ENCODE measurements around the gene HINT3. TPM values are rescaled to one million over a fixed set of nuclear protein-coding genes. Genes with fewer than 3 reads are reported as not detected.
"Not testable (repeated sequence)": the region's sequence is repeated elsewhere in the genome, so short reads cannot be mapped to it uniquely, and the experiment has no call there.

HINT3 gene
- total RNA-seq, 2 donors from 2014 or later: 29.5 to 40.9 TPM

DNA sequence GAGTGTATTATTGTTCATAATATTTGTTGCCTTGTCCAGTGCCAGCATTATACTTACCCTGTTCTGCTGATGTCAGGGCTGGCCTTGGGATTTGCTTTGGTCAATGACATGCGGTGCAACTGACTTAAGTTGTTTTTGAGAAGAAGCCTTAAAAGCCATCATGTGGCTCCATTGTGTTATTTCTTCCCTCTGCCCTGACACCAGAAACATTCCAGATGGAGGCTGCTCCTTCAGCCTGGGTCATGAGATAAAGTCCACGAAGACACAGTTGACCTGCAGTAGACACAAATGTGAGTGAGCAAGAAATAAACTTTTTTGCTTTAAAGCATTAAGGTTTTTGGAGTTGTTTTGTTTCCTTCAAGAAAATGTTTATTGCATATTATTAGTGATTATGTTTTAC, 7.5 kb upstream of the HINT3 start:
- H3K4me1 ChIP-seq (replicated peaks): no peaks in the 10 kb centered on the region
- no peak for DNase-seq (ENCODE audit: low spot score)
- no peak overlapping the region for H3K4me3 ChIP-seq
- WGBS: 90% methylated on average over 2 of the region's 2 CpGs
- H3K27me3 ChIP-seq (replicated peaks; ENCODE audit: insufficient read depth): peaks cover 1% of the 10 kb centered on the region
- TF ChIP-seq CTCF (IDR thresholded peaks at IDR 0.05) (no peak), POLR2AphosphoS5 (IDR thresholded peaks at IDR 0.05) (no peak)
- H3K27ac ChIP-seq: no peak overlapping the region
- H3K36me3 ChIP-seq: no peaks in the 10 kb centered on the region
- intact Hi-C loops (cut with DNase I): no loop called here
- no peaks in the 10 kb centered on the region for H3K9me3 ChIP-seq

GRCh38 chr6:125950293-125950692, 6.3 kb upstream of the HINT3 start:
- WGBS: 75% methylated on average over 6 of the region's 6 CpGs
- Histone ChIP-seq H3K27ac (no peak overlapping the region), H3K4me1 (replicated peaks) (no peaks in the 10 kb centered on the region), H3K27me3 (replicated peaks; ENCODE audit: insufficient read depth) (peaks cover 1% of the 10 kb centered on the region), H3K36me3 (no peaks in the 10 kb centered on the region), H3K9me3 (no peaks in the 10 kb centered on the region), H3K4me3 (no peak overlapping the region)
- intact Hi-C loops (cut with DNase I): loop anchor here (10.0 kb wide), 2 partner anchors 645 to 795 kb away; partner anchors contain the start of genes HDDC2 and TPD52L1
- TF ChIP-seq POLR2A (IDR thresholded peaks at IDR 0.05) (no peak), CTCF (IDR thresholded peaks at IDR 0.05) (no peak), POLR2AphosphoS5 (IDR thresholded peaks at IDR 0.05) (no peak)
- DNase-seq (ENCODE audit: low spot score): no peak

DNA sequence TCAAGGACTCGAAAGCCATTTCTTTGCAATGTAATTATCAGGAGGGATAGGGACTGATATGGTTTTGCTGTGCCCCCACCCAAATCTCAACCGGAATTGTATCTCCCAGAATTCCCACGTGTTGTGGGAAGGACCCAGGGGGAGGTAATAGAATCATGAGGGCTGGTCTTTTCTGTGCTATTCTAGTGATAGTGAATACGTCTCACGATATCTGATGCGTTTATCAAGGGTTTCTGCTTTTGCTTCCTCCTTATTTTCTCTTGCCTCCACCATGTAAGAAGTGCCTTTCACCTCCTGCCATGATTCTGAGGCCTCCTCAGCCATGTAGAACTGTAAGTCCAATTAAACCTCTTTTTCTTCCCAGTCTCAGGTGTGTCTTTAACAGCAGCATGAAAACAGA, 5.9 kb upstream of the HINT3 start:
- H3K9me3 ChIP-seq; H3K27me3 ChIP-seq (replicated peaks; ENCODE audit: insufficient read depth); H3K4me3 ChIP-seq; DNase-seq (ENCODE audit: low spot score); H3K4me1 ChIP-seq (replicated peaks); H3K27ac ChIP-seq; H3K36me3 ChIP-seq: not testable (repeated sequence)
- WGBS: 78% methylated on average over 6 of the region's 6 CpGs
- intact Hi-C loops (cut with DNase I): loop anchor here (10.0 kb wide), 2 partner anchors 646 to 796 kb away; partner anchors contain the start of genes HDDC2 and TPD52L1

DNA sequence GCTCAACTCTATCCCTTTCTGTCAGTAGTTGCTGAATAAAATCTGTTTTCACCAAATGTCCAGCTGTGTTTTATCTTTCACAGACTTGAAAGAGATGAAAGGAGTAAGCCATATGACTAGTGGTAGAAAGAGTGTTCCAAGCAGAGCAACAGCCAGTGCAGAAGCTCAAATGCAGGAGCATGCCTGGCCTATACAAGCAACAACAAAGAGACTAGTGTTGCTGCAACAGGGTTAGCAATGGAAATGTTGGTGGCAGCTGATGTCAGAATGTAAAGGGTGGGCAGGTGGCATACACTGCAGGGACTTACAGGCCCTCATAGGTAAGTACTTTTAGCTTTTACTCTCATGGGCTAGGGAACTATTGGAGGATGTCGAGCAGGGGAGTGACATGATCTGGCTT, 5.2 kb upstream of the HINT3 start:
- H3K36me3 ChIP-seq: no peaks in the 10 kb centered on the region
- no peaks in the 10 kb centered on the region for H3K9me3 ChIP-seq
- no peak for TF ChIP-seq CTCF (IDR thresholded peaks at IDR 0.05)
- TF ChIP-seq POLR2A (IDR thresholded peaks at IDR 0.05): no peak
- no peak for TF ChIP-seq POLR2AphosphoS5 (IDR thresholded peaks at IDR 0.05)
- H3K4me1 ChIP-seq (replicated peaks): no peaks in the 10 kb centered on the region
- H3K4me3 ChIP-seq: no peak overlapping the region
- H3K27me3 ChIP-seq (replicated peaks; ENCODE audit: insufficient read depth): peaks cover 1% of the 10 kb centered on the region
- no peak for DNase-seq (ENCODE audit: low spot score)
- 92% methylated on average over 1 of the region's 1 CpG for WGBS
- H3K27ac ChIP-seq: no peak overlapping the region
- intact Hi-C loops (cut with DNase I): loop anchor here (10.0 kb wide), 2 partner anchors 647 to 797 kb away; partner anchors contain the start of genes HDDC2 and TPD52L1

- Histone ChIP-seq H3K36me3 (no peaks in the 10 kb centered on the region), H3K27ac (no peak overlapping the region), H3K4me3 (no peak overlapping the region), H3K4me1 (replicated peaks) (no peaks in the 10 kb centered on the region), H3K27me3 (replicated peaks; ENCODE audit: insufficient read depth) (peaks cover 1% of the 10 kb centered on the region), H3K9me3 (no peaks in the 10 kb centered on the region)
- TF ChIP-seq CTCF (IDR thresholded peaks at IDR 0.05) (no peak), POLR2A (IDR thresholded peaks at IDR 0.05) (no peak), POLR2AphosphoS5 (IDR thresholded peaks at IDR 0.05) (no peak)
- DNase-seq (ENCODE audit: low spot score): no peak
- intact Hi-C loops (cut with DNase I): loop anchor here (10.0 kb wide), 2 partner anchors 648 to 798 kb away; partner anchors contain the start of genes HDDC2 and TPD52L1
- 76% methylated on average over 7 of the region's 7 CpGs for WGBS
Observed at GRCh38 chr6:125952764-125953501, 3.6 kb upstream of the HINT3 start.

Measured in prostate gland (tissue), 2 donors.